B cell (primary cell): Measurements from ENCODE around the gene TOP3B.

Experiments
- CTCF ChIP-seq: fragments of 200-600 bp; IDR thresholded peaks from one replicate; pipeline ENCODE4 v1.8.0; 2022; ENCODE audit warnings: antibody characterized with exemption, mild to moderate bottlenecking
- EZH2 ChIP-seq: IDR thresholded peaks from 2 replicates; pipeline ENCODE4 v1.6.1; 2012; ENCODE audit warnings: borderline replicate concordance, low read depth, mild to moderate bottlenecking, moderate library complexity, low read length; ENCODE audit not compliant: insufficient read depth, poor library complexity, severe bottlenecking

- TF ChIP-seq CTCF (no peak), EZH2 (no peak)
These were observed 48.8 kb upstream of the TOP3B start for GRCh38 chr22:22031183-22031945.
